Measurements from ENCODE around the gene SHD.

The SHD gene

GRCh38 chr19:4298810-4299550, 19.9 kb downstream of the SHD start:
- no peak overlapping the region for H3K4me3 ChIP-seq (ENCODE audit: low read length)
- no peaks in the 10 kb centered on the region for H3K36me3 ChIP-seq (ENCODE audit: control insufficient read depth, insufficient read depth, low read length)
- no CpG with 5 or more reads among the region's 8 CpGs for WGBS (ENCODE audit: insufficient coverage, insufficient read length)
- peaks cover 3% of the 10 kb centered on the region; the same call in 1 of the 2 replicates for H3K4me1 ChIP-seq (ENCODE audit: control insufficient read depth, insufficient read depth, low read length)
- H3K9me3 ChIP-seq (ENCODE audit: control insufficient read depth, insufficient read depth, low read length), result no peaks in the 10 kb centered on the region
- no peak overlapping the region for H3K27ac ChIP-seq (ENCODE audit: low read length)
- H3K27me3 ChIP-seq (ENCODE audit: control insufficient read depth, insufficient read depth, low read length), result no peaks in the 10 kb centered on the region
- no peak for DNase-seq (ENCODE audit: low read depth, low spot score)

GRCh38 chr19:4300589-4300988, 21.5 kb downstream of the SHD start:
- H3K27me3 ChIP-seq (ENCODE audit: control insufficient read depth, insufficient read depth, low read length), result no peaks in the 10 kb centered on the region
- H3K4me1 ChIP-seq (ENCODE audit: control insufficient read depth, insufficient read depth, low read length), result peaks cover under 1% of the 10 kb centered on the region; the same call in 1 of the 2 replicates
- H3K36me3 ChIP-seq (ENCODE audit: control insufficient read depth, insufficient read depth, low read length), result peaks cover under 1% of the 10 kb centered on the region; the same call in 1 of the 2 replicates
- DNase-seq (ENCODE audit: low read depth, low spot score), result no peak
- H3K9me3 ChIP-seq (ENCODE audit: control insufficient read depth, insufficient read depth, low read length), result no peaks in the 10 kb centered on the region
- H3K4me3 ChIP-seq (ENCODE audit: low read length), result no peak overlapping the region
- H3K27ac ChIP-seq (ENCODE audit: low read length), result no peak overlapping the region
- no CpG with 5 or more reads among the region's 3 CpGs for WGBS (ENCODE audit: insufficient coverage, insufficient read length)

- Histone ChIP-seq H3K4me1 (ENCODE audit: control insufficient read depth, insufficient read depth, low read length) (peaks cover 2% of the 10 kb centered on the region; the same call in 1 of the 2 replicates), H3K4me3 (ENCODE audit: low read length) (no peak overlapping the region), H3K36me3 (ENCODE audit: control insufficient read depth, insufficient read depth, low read length) (peaks cover 7% of the 10 kb centered on the region), H3K9me3 (ENCODE audit: control insufficient read depth, insufficient read depth, low read length) (no peaks in the 10 kb centered on the region), H3K27me3 (ENCODE audit: control insufficient read depth, insufficient read depth, low read length) (no peaks in the 10 kb centered on the region), H3K27ac (ENCODE audit: low read length) (no peak overlapping the region)
- DNase-seq (ENCODE audit: low read depth, low spot score), result no peak
- WGBS (ENCODE audit: insufficient coverage, insufficient read length), result no CpG with 5 or more reads among the region's 13 CpGs
Observed at GRCh38 chr19:4301590-4302242, 22.6 kb downstream of the SHD start.

GRCh38 chr19:4302243-4302640, 23.2 kb downstream of the SHD start, which contains the start of gene TMIGD2:
Gene TMIGD2 (minus strand): TSS chr19:4302389. CDS start chr19:4302385, 4 bp downstream.
- Histone ChIP-seq H3K27ac (ENCODE audit: low read length) (no peak within 1 kb of the TSS), H3K4me3 (ENCODE audit: low read length) (no peak within 1 kb of the TSS), H3K36me3 (ENCODE audit: control insufficient read depth, insufficient read depth, low read length) (peaks cover 10% of the 10 kb centered on the region), H3K9me3 (ENCODE audit: control insufficient read depth, insufficient read depth, low read length) (no peaks in the 10 kb centered on the region), H3K4me1 (ENCODE audit: control insufficient read depth, insufficient read depth, low read length) (peaks cover 2% of the 10 kb centered on the region; the same call in 1 of the 2 replicates), H3K27me3 (ENCODE audit: control insufficient read depth, insufficient read depth, low read length) (no peaks in the 10 kb centered on the region)
- DNase-seq (ENCODE audit: low read depth, low spot score), result no peak
- no CpG with 5 or more reads among the region's 8 CpGs for WGBS (ENCODE audit: insufficient coverage, insufficient read length)

GRCh38 chr19:4303819-4304537, 24.9 kb downstream of the SHD start:
- no peak for DNase-seq (ENCODE audit: low read depth, low spot score)

GRCh38 chr19:4304538-4305256, 25.6 kb downstream of the SHD start, which contains the start of gene FSD1:
Gene FSD1 (plus strand): TSS chr19:4304598. CDS start chr19:4304747, 149 bp downstream.
- H3K4me3 ChIP-seq (ENCODE audit: low read length), result peak within 1 kb of the TSS; percentile 51; the same call in 1 of the 2 replicates
- H3K4me1 ChIP-seq (ENCODE audit: control insufficient read depth, insufficient read depth, low read length), result peaks cover 2% of the 10 kb centered on the region; the same call in 1 of the 2 replicates
- no peaks in the 10 kb centered on the region for H3K27me3 ChIP-seq (ENCODE audit: control insufficient read depth, insufficient read depth, low read length)
- peaks cover 10% of the 10 kb centered on the region for H3K36me3 ChIP-seq (ENCODE audit: control insufficient read depth, insufficient read depth, low read length)
- no peaks in the 10 kb centered on the region for H3K9me3 ChIP-seq (ENCODE audit: control insufficient read depth, insufficient read depth, low read length)
- DNase-seq (ENCODE audit: low read depth, low spot score), result peak; percentile 64
- no CpG with 5 or more reads among the region's 63 CpGs for WGBS (ENCODE audit: insufficient coverage, insufficient read length)
- no peak within 1 kb of the TSS for H3K27ac ChIP-seq (ENCODE audit: low read length)

More at GRCh38 chr19:4303819-4304537, 24.9 kb downstream of the SHD start:
- no peak overlapping the region for H3K27ac ChIP-seq (ENCODE audit: low read length)
- peaks cover 2% of the 10 kb centered on the region; the same call in 1 of the 2 replicates for H3K4me1 ChIP-seq (ENCODE audit: control insufficient read depth, insufficient read depth, low read length)
- peaks cover 10% of the 10 kb centered on the region for H3K36me3 ChIP-seq (ENCODE audit: control insufficient read depth, insufficient read depth, low read length)
- H3K4me3 ChIP-seq (ENCODE audit: low read length), result no peak overlapping the region
- no peaks in the 10 kb centered on the region for H3K27me3 ChIP-seq (ENCODE audit: control insufficient read depth, insufficient read depth, low read length)
- no peaks in the 10 kb centered on the region for H3K9me3 ChIP-seq (ENCODE audit: control insufficient read depth, insufficient read depth, low read length)
- no CpG with 5 or more reads among the region's 18 CpGs for whole genome bisulfite sequencing (ENCODE audit: insufficient coverage, insufficient read length)

- Histone ChIP-seq H3K4me3 (ENCODE audit: low read length) (peak overlapping the region; percentile 51; the same call in 1 of the 2 replicates), H3K36me3 (ENCODE audit: control insufficient read depth, insufficient read depth, low read length) (peaks cover 10% of the 10 kb centered on the region), H3K27ac (ENCODE audit: low read length) (no peak overlapping the region), H3K27me3 (ENCODE audit: control insufficient read depth, insufficient read depth, low read length) (no peaks in the 10 kb centered on the region), H3K4me1 (ENCODE audit: control insufficient read depth, insufficient read depth, low read length) (peaks cover 2% of the 10 kb centered on the region; the same call in 1 of the 2 replicates), H3K9me3 (ENCODE audit: control insufficient read depth, insufficient read depth, low read length) (no peaks in the 10 kb centered on the region)
- no peak for DNase-seq (ENCODE audit: low read depth, low spot score)
- no CpG with 5 or more reads among the region's 7 CpGs for WGBS (ENCODE audit: insufficient coverage, insufficient read length)
Observed at GRCh38 chr19:4305257-4305612, 26.2 kb downstream of the SHD start.

GRCh38 chr19:4305659-4306058, 26.6 kb downstream of the SHD start:
- no peak for DNase-seq (ENCODE audit: low read depth, low spot score)
- Histone ChIP-seq H3K9me3 (ENCODE audit: control insufficient read depth, insufficient read depth, low read length) (no peaks in the 10 kb centered on the region), H3K27ac (ENCODE audit: low read length) (no peak overlapping the region), H3K36me3 (ENCODE audit: control insufficient read depth, insufficient read depth, low read length) (peaks cover 15% of the 10 kb centered on the region), H3K4me3 (ENCODE audit: low read length) (no peak overlapping the region), H3K4me1 (ENCODE audit: control insufficient read depth, insufficient read depth, low read length) (peaks cover 2% of the 10 kb centered on the region; the same call in 1 of the 2 replicates), H3K27me3 (ENCODE audit: control insufficient read depth, insufficient read depth, low read length) (no peaks in the 10 kb centered on the region)
- WGBS (ENCODE audit: insufficient coverage, insufficient read length), result no CpG with 5 or more reads among the region's 16 CpGs

- Histone ChIP-seq H3K27me3 (ENCODE audit: control insufficient read depth, insufficient read depth, low read length) (no peaks in the 10 kb centered on the region), H3K4me3 (ENCODE audit: low read length) (no peak overlapping the region), H3K27ac (ENCODE audit: low read length) (no peak overlapping the region), H3K9me3 (ENCODE audit: control insufficient read depth, insufficient read depth, low read length) (no peaks in the 10 kb centered on the region), H3K36me3 (ENCODE audit: control insufficient read depth, insufficient read depth, low read length) (peaks cover 19% of the 10 kb centered on the region), H3K4me1 (ENCODE audit: control insufficient read depth, insufficient read depth, low read length) (peaks cover 2% of the 10 kb centered on the region; the same call in 1 of the 2 replicates)
- WGBS (ENCODE audit: insufficient coverage, insufficient read length), result no CpG with 5 or more reads among the region's 22 CpGs
- peak; percentile 41 for DNase-seq (ENCODE audit: low read depth, low spot score)
Observed at GRCh38 chr19:4310247-4311121, 31.4 kb downstream of the SHD start.
